Measurements from ENCODE around the gene SMC6.

DNA sequence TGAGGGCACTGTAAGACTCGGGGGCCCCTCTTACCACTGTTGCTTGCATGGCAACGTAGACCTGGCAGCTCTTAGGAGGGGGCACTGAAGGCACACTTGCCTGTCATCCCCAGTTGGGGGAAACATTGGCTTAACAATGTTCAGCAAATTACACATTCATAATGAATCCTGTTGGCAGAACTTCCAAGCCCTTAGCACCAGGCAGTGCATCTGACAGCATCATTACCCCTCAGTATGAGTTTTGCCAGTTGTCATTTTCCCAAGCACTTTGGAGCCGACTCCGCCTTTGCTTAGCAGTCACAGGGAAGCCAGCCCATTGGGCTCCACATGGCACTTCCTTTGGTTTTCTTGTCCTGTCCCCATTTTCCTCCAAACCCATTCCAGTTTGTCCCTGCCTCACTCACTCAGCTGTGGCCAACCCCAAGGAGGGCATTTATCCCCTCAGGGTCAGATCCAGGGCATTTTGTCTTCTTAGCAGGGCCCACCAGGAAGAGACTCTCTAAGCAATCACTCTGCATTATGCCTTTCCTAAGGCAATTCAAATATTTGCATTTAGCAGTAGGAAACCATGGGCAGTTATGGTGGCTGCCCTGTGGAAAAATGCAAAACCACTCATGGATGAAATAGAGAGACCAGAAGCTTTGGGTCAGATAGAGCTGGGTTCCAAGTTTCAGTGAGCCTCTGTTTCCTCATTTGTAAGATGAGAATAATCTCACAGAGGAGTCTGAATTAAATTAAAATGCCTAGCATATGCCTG, 139.3 kb downstream of the SMC6 start:
- TF ChIP-seq POLR2A (IDR thresholded peaks at IDR 0.05; ENCODE audit: low read depth, low read length) (no peak), POLR2AphosphoS5 (IDR thresholded peaks at IDR 0.05; ENCODE audit: low read depth, low read length) (no peak)

Measured in GM12892 (cell line).